GM23338 (cell line): Measurements from ENCODE around the gene ITIH6. TPM values are rescaled to one million over a fixed set of nuclear protein-coding genes. Genes with fewer than 3 reads are reported as not detected.
"Not testable (repeated sequence)": the region's sequence is repeated elsewhere in the genome, so short reads cannot be mapped to it uniquely, and the experiment has no call there.

Experiments used
- ATAC-seq: fragments of 200-7000 bp; cut with Tn5 transposase; 3 replicates; pipeline ENCODE4 v1.9.1; 2020
- DNase-seq: peaks from one replicate; pipeline ENCODE4 v3.0.0-alpha.2; 2015; ENCODE audit warnings: low spot score
- H2AFZ ChIP-seq: fragments of 200-600 bp; sonication (generic); 2 replicates; pipeline ENCODE4 v1.8.0; 2016; ENCODE audit warnings: antibody characterized with exemption, mild to moderate bottlenecking, moderate library complexity
- H3F3A ChIP-seq: fragments of 200-600 bp; sonication (generic); replicated peaks from 2 replicates; pipeline ENCODE4 v1.8.0; 2017; ENCODE audit warnings: antibody characterized with exemption, mixed run types, low read depth
- H3K27ac ChIP-seq: fragments of 200-600 bp; sonication (generic); 2 replicates; pipeline ENCODE4 v1.6.1; 2016; ENCODE audit warnings: low read depth
- H3K27me3 ChIP-seq: fragments of 200-600 bp; sonication (generic); 2 replicates; pipeline ENCODE4 v1.8.0; 2016; ENCODE audit warnings: mild to moderate bottlenecking, mixed run types, moderate library complexity; ENCODE audit not compliant: insufficient read depth
- H3K36me3 ChIP-seq: fragments of 200-600 bp; sonication (generic); 2 replicates; pipeline ENCODE4 v1.8.0; 2016; ENCODE audit warnings: mild to moderate bottlenecking; ENCODE audit not compliant: insufficient read depth
- H3K4me1 ChIP-seq: fragments of 200-600 bp; sonication (generic); 2 replicates; pipeline ENCODE4 v1.8.0; 2016; ENCODE audit warnings: mild to moderate bottlenecking, moderate library complexity; ENCODE audit not compliant: insufficient read depth
- H3K4me2 ChIP-seq: fragments of 200-600 bp; sonication (generic); 2 replicates; pipeline ENCODE4 v1.7.1; 2017; ENCODE audit warnings: mixed run types
- H3K4me3 ChIP-seq: fragments of 200-600 bp; sonication (generic); 2 replicates; pipeline ENCODE4 v1.6.1; 2016; ENCODE audit warnings: mixed run types
- H3K79me2 ChIP-seq: fragments of 200-600 bp; sonication (generic); replicated peaks from 2 replicates; pipeline ENCODE4 v1.8.0; 2017; ENCODE audit warnings: mild to moderate bottlenecking; ENCODE audit not compliant: insufficient read depth
- H3K9me2 ChIP-seq: fragments of 200-600 bp; sonication (generic); 2 replicates; pipeline ENCODE4 v1.8.0; 2017; ENCODE audit not compliant: insufficient read depth
- H4K20me1 ChIP-seq: fragments of 200-600 bp; sonication (generic); replicated peaks from 2 replicates; pipeline ENCODE4 v1.8.0; 2017; ENCODE audit warnings: mild to moderate bottlenecking; ENCODE audit not compliant: insufficient read depth
- H3K27ac Mint-ChIP-seq: 2 replicates; pipeline ENCODE4 v1.8.0; 2020; ENCODE audit warnings: inconsistent platforms, mild to moderate bottlenecking, moderate library complexity, mixed read lengths
- H3K27me3 Mint-ChIP-seq: 3 replicates; pipeline ENCODE4 v1.8.0; 2022; ENCODE audit warnings: low read depth, mild to moderate bottlenecking, moderate library complexity, mixed read lengths, inconsistent platforms; ENCODE audit not compliant: insufficient read depth, poor library complexity
- H3K36me3 Mint-ChIP-seq: 3 replicates; pipeline ENCODE4 v1.8.0; 2021; ENCODE audit warnings: low read depth, mild to moderate bottlenecking, inconsistent platforms, moderate library complexity, mixed read lengths
- H3K4me1 Mint-ChIP-seq: 3 replicates; pipeline ENCODE4 v1.8.0; 2020; ENCODE audit warnings: mild to moderate bottlenecking, inconsistent platforms, mixed read lengths
- H3K4me3 Mint-ChIP-seq: 3 replicates; pipeline ENCODE4 v1.8.0; 2021; ENCODE audit warnings: moderate library complexity, mild to moderate bottlenecking, inconsistent platforms, mixed read lengths
- H3K9me3 Mint-ChIP-seq: 3 replicates; pipeline ENCODE4 v1.8.0; 2020; ENCODE audit warnings: moderate library complexity, mild to moderate bottlenecking, inconsistent platforms, mixed read lengths
- CREB1 ChIP-seq: fragments of 250-450 bp; sonication (Bioruptor Pico); IDR thresholded peaks from 2 replicates; pipeline ENCODE4 v1.5.0; 2020; ENCODE audit warnings: low read depth, mild to moderate bottlenecking, moderate library complexity
- ETS1 ChIP-seq: IDR thresholded peaks from 2 replicates; pipeline ENCODE4 v1.6.1; 2016; ENCODE audit warnings: antibody characterized with exemption
- EZH2 ChIP-seq: fragments of 200-600 bp; sonication (generic); IDR thresholded peaks from one replicate; pipeline ENCODE4 v1.8.0; 2017; ENCODE audit warnings: antibody characterized with exemption, mild to moderate bottlenecking, low read depth; ENCODE audit not compliant: unreplicated experiment
- EZH2phosphoT487 ChIP-seq: fragments of 200-600 bp; sonication (generic); IDR thresholded peaks from one replicate; pipeline ENCODE4 v1.8.1; 2018; ENCODE audit warnings: antibody characterized with exemption; ENCODE audit not compliant: unreplicated experiment
- JUNB ChIP-seq: IDR thresholded peaks from one replicate; pipeline ENCODE4 v1.6.1; 2016; ENCODE audit warnings: antibody characterized with exemption; ENCODE audit not compliant: unreplicated experiment
- NANOG ChIP-seq: IDR thresholded peaks from 2 replicates; pipeline ENCODE4 v1.6.1; 2016; ENCODE audit warnings: antibody characterized with exemption, borderline replicate concordance
- POLR2AphosphoS5 ChIP-seq: IDR thresholded peaks from 2 replicates; pipeline ENCODE4 v1.6.1; 2016; ENCODE audit warnings: antibody characterized with exemption, low read depth
- ZNF114 ChIP-seq: fragments of 250-450 bp; sonication (Bioruptor Pico); IDR thresholded peaks from 2 replicates; pipeline ENCODE4 v1.5.0; 2020; ENCODE audit warnings: mild to moderate bottlenecking, moderate library complexity
- ZNF331 ChIP-seq: fragments of 250-450 bp; sonication (Bioruptor Pico); IDR thresholded peaks from 2 replicates; pipeline ENCODE4 v1.5.0; 2020; ENCODE audit warnings: low read depth, mild to moderate bottlenecking, moderate library complexity
- polyA plus RNA-seq: library from polyadenylated mRNA; unstranded; fragments of >200 nt; fragmentation: Nextera tagmentation; extraction: Ambion mirVana; gene quantifications from 2 replicates; pipeline ENCODE4 v1.2.1, GENCODE V29; 2016
- total RNA-seq: library from RNA; depleted of rRNA; stranded (reverse); fragments of >200 nt; shearing (Covaris generic); gene quantifications from 2 replicates; pipeline ENCODE4 v1.2.3, GENCODE V29; 2014

Gene ITIH6
- total and polyA plus RNA-seq, 2 experiments from 2014 or later: not detected

DNA sequence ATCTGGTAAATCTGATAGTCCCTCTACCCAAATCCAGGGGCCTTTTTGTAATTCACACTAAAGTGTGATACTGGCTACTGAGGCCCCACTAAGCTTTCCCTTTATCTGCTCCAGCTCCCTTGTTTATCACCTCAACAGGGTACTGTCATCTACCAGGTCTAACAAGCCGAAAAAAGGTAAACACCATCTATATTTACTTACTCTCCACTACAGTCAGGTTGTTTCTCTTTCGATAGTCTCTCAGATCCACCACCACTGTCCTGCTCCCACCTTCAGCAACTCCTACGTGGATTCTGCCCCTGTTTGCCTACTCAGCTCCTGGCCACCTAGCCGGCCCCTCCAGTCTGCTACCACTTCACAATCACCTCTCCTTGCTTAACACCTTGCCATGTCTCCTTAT is 3.3 kb downstream of the ITIH6 start:
- ATAC-seq: no peak
- no peaks in the 10 kb centered on the region for H3K36me3 ChIP-seq

GRCh38 chrX:54794028-54794427 is 4.0 kb downstream of the ITIH6 start:
- Histone ChIP-seq H3K27me3 (no peaks in the 10 kb centered on the region), H3F3A (no peaks in the 10 kb centered on the region), H3K27ac (no peak overlapping the region), H3K4me2 (no peak overlapping the region), H3K9me2 (no peaks in the 10 kb centered on the region), H2AFZ (no peak overlapping the region), H3K4me3 (no peak overlapping the region), H3K4me1 (no peaks in the 10 kb centered on the region), H4K20me1 (no peaks in the 10 kb centered on the region), H3K79me2 (no peaks in the 10 kb centered on the region), H3K36me3 (no peaks in the 10 kb centered on the region)
- no peak overlapping the region for H3K4me3 Mint-ChIP-seq
- H3K27ac Mint-ChIP-seq: no peak overlapping the region
- no peaks in the 10 kb centered on the region for H3K27me3 Mint-ChIP-seq
- no peak for TF ChIP-seq ETS1
- no peak for TF ChIP-seq EZH2
- no peak for TF ChIP-seq JUNB
- TF ChIP-seq NANOG: no peak
- TF ChIP-seq ZNF331 (CRISPR knock-in tag): no peak
- no peak for TF ChIP-seq EZH2phosphoT487
- TF ChIP-seq ZNF114 (CRISPR knock-in tag): no peak
- no peak for ATAC-seq
- DNase-seq: no peak
- no peaks in the 10 kb centered on the region for H3K36me3 Mint-ChIP-seq
- H3K4me1 Mint-ChIP-seq: no peaks in the 10 kb centered on the region
- H3K9me3 Mint-ChIP-seq: no peaks in the 10 kb centered on the region; the same call in 2 of the 3 replicates

More for the DNA sequence above, 3.3 kb downstream of the ITIH6 start:
- no peaks in the 10 kb centered on the region for H3K27me3 Mint-ChIP-seq
- H3K27ac Mint-ChIP-seq: no peak overlapping the region
- no peak for DNase-seq
- H3F3A ChIP-seq: no peaks in the 10 kb centered on the region
- no peaks in the 10 kb centered on the region for H3K27me3 ChIP-seq
- no peak overlapping the region for H3K27ac ChIP-seq
- no peaks in the 10 kb centered on the region; the same call in 2 of the 3 replicates for H3K9me3 Mint-ChIP-seq
- no peaks in the 10 kb centered on the region for H3K4me1 ChIP-seq
- TF ChIP-seq CREB1 (CRISPR knock-in tag): no peak
- TF ChIP-seq ZNF114 (CRISPR knock-in tag): no peak
- no peak for TF ChIP-seq POLR2AphosphoS5
- no peak overlapping the region for H3K4me3 ChIP-seq
- no peaks in the 10 kb centered on the region for H4K20me1 ChIP-seq
- no peaks in the 10 kb centered on the region for H3K79me2 ChIP-seq
- no peak overlapping the region for H3K4me2 ChIP-seq
- H3K4me3 Mint-ChIP-seq: no peak overlapping the region
- no peaks in the 10 kb centered on the region for H3K4me1 Mint-ChIP-seq
- no peaks in the 10 kb centered on the region for H3K9me2 ChIP-seq
- no peak overlapping the region for H2AFZ ChIP-seq
- H3K36me3 Mint-ChIP-seq: no peaks in the 10 kb centered on the region

GRCh38 chrX:54789405-54789804 is 8.7 kb downstream of the ITIH6 start:
- not testable (repeated sequence) for H3F3A ChIP-seq, H3K4me3 ChIP-seq, ATAC-seq, H3K79me2 ChIP-seq, DNase-seq, H2AFZ ChIP-seq, H3K4me1 ChIP-seq, H4K20me1 ChIP-seq, H3K4me1 Mint-ChIP-seq, H3K4me2 ChIP-seq, H3K27me3 ChIP-seq, H3K27me3 Mint-ChIP-seq, H3K36me3 Mint-ChIP-seq, H3K36me3 ChIP-seq, H3K27ac Mint-ChIP-seq, H3K4me3 Mint-ChIP-seq, H3K9me2 ChIP-seq, H3K27ac ChIP-seq, H3K9me3 Mint-ChIP-seq
